Right ventricle myocardium superior (tissue), 1 donor: ENCODE measurements around the gene PLXNA4. TPM values are rescaled to one million over a fixed set of nuclear protein-coding genes. Genes with fewer than 3 reads are reported as not detected.
A peak's percentile ranks its signal among the peaks of the same experiment; 100 is the strongest.

ENCODE experiments used
- ATAC-seq: fragments of 200-7000 bp; cut with Tn5 transposase; one replicate; pipeline ENCODE4 v1.9.1; 2020; ENCODE audit warnings: mild to moderate bottlenecking; ENCODE audit not compliant: poor library complexity
- DNase-seq: peaks from one replicate; pipeline ENCODE4 v3.0.0-alpha.2; 2020
- intact Hi-C: fragments of 100-400 bp; cut with DNase I; formaldehyde crosslinking; loops from one replicate; pipeline ENCODE4 v1.11.2; 2022
- total RNA-seq: library from RNA; stranded (reverse); fragmentation: NEBNext Ultra II Directional; extraction: Animal tissue kit (Norgen Biotek cat#: 25700); gene quantifications from one replicate; pipeline ENCODE4 v1.2.1, GENCODE V29; 2021
- donor health status: DM: no; HTN: yes; CAD: no; lungs with severe emphysema.

The PLXNA4 gene
- total RNA-seq, 1 donor from 2014 or later: 17.3 TPM

DNA sequence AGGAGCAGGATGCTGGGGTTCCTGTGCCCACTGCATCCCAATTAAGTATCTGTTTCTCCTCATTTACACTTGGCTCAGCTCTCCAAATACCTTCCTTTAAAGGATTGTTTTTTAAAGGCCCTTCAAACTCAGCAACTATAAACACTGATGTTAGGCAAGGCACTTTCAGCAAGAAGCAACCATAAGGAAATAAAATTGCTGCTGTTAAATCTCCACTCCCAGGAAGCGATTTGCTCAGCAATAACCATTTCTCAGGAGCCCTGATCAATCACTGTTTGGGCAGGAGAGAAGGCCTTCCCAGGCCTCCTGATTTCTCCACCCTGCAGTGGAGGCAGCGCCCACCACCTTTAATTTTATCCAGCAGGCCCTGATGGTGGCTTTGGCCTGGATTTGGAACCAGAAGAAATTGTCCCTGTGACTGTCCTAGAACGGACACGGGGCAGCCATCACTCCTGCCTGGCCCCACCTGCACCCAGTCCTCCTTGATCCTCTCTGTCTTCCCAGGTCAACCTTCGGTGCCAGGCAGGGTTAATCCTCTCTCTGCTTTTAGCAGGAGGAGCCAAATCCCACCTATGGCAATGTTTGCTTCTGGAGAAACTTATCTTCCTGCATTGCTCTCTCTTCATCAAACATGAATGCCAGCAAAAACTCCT lies 199.8 kb downstream of the PLXNA4 start:
- ATAC-seq: no peak
- DNase-seq: no peak
- intact Hi-C loops: no loop called here

DNA sequence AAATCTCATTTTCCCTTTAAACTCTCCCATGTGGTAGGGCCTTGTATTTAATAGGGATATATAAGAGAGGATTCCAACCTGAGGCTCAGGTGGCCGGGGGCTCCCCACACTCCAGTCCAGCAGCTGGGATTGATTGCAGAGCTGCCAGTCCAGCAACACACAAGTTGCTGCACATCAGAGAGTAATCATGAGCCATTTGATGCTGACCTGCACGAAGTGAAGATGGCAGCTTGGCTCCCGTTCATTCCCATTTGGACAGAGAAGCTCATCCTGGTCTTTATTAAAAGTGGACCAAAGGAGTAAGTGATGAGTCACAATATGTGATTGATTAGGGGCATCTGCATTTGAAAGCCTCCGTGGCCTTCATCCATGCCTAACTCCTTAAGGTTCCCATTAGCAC lies 202.4 kb downstream of the PLXNA4 start:
- DNase-seq: no peak
- intact Hi-C loops: no loop called here
- no peak for ATAC-seq

DNA sequence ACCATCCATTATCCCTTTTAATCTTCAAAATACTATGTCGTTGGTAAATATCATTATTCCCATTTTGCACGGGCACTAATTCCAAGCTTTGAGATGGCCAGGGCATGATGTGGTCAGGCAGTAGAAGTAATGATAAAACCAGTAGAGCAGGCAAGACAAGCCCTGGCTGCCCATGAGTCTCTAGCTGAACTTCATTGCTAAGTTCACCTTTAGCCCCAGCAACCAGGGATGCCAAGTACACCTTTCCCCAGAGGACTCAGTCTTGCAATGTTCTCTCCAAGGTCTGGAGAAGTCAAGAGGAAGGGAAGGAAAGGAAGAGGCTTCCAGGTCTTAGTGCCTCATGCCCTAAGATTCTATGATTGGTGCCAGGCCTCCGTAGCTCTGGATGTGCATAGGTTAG lies 203.2 kb downstream of the PLXNA4 start:
- DNase-seq: no peak
- ATAC-seq: no peak
- intact Hi-C loops: no loop called here

DNA sequence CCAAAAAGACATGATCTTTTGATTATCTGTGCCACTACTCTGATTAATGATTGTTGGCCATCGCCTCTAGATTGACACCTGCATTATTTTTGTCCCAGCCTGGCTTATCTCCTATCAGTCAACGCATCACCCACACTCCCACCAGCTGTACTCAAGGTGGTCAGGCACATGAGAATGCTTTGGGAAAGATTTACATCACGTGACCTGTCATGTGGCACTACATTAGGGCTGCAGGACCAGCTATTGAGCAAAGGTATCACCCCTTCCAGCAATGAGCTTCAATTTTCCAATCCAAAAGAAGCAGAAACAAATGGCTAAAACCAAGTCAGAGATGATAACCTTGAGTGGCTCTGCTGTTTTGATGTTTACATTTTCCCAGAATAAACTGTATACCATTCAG lies 204.3 kb downstream of the PLXNA4 start:
- ATAC-seq (no peak), DNase-seq (no peak)
- intact Hi-C loops: no loop called here

DNA sequence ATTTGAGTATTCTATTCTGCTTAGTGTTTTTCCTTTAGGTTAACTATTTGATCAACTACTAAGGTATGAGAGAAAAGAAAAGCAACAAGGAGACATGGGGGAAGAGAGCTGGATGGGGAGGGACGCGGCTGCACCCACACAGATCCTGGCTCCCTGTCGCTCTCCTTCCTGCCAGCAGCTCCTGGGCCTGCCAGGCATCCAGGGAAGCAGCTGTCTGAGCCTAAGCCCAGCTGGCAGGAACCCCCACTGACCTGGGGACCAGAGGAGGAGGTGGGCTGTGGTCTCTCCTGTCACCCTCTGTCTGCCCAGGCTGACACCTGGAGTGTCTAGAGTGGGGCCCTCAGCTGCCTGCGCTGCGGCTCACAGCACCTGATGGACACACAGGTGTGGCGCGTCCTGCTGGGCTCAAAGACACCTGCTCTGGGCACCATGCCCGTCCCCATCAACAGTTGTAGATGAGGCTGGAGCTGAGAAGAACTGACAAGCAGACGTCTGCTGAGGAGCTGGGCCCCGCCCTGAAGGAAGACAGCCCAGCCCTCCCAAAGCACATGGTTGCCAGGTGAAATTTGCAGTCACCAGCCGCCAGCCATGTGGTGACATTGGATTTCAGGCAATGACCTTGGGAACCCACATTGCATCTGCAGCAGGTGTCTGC lies 207.9 kb downstream of the PLXNA4 start:
- peak; percentile 28 for ATAC-seq
- no peak for DNase-seq
- intact Hi-C loops: no loop called here

- no peak for DNase-seq
- intact Hi-C loops: no loop called here
- no peak for ATAC-seq
Observed at GRCh38 chr7:132367795-132368194, 208.5 kb downstream of the PLXNA4 start.

GRCh38 chr7:132367004-132367403 lies 209.3 kb downstream of the PLXNA4 start:
- intact Hi-C loops: no loop called here

DNA sequence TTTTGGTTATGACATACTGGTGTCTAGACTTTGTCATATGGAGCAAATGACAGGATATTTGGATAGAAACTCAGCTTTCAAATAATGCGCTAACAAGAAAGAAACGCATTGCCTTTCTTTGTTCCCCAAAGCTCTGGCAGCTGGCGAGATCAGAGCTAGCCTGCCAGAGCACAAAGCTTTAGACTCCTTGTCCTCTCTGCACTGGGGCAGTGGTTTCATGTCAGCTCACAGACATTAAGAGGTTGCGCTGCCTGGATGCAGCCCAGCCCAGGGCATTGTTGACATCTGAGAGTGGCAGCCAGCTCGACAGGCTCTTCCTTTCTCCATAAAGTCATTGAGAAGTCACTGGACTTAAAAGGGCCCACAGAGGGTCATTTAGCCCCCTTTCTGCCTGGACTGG lies 212.0 kb downstream of the PLXNA4 start:
- ATAC-seq (no peak), DNase-seq (no peak)

More at GRCh38 chr7:132367004-132367403, 209.3 kb downstream of the PLXNA4 start:
- ATAC-seq (no peak), DNase-seq (no peak)

DNA sequence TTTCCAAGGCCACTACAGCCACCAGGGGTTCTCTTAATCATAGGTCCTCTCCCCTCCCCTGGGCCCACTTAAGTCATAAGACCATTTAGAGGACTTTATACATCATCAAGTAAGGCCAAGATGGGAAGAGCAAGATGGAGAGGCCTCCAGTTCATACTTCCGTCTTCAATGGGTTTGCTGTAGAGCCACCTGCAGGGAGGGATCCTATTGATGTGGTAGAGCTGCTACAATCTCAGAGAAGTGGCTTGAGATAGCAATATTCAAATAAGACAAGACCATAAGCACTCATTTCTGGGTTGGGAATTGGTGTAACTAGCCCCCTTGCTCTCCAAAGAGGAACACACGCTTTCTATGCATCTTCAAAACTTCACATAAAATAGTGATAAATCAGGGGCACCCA lies 214.2 kb downstream of the PLXNA4 start:
- ATAC-seq (no peak), DNase-seq (no peak)
- intact Hi-C loops: no loop called here

More for the DNA sequence above, 212.0 kb downstream of the PLXNA4 start:
- intact Hi-C loops: no loop called here

DNA sequence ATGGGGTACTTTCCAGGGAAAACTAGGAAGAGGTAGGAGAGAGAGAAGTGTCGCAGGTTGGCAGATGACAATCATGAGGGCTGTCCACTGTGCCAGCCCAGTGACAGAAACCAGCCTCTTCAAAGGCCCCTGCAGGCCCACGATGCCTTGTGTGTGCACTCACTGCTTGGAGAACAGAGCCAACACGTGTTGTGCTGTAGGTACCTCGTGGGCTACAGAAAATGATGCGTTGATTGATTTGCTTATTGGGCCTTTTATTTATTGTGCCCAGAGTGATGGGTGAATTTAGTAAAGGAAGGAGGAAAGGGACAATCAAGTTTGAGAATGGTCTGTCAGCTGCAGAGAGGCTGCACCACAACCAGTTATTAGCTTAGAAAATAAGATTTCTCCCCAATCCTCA lies 215.1 kb downstream of the PLXNA4 start:
- ATAC-seq (no peak), DNase-seq (no peak)
- intact Hi-C loops: no loop called here

GRCh38 chr7:132359743-132360142 lies 216.5 kb downstream of the PLXNA4 start:
- DNase-seq (no peak), ATAC-seq (no peak)
- intact Hi-C loops: no loop called here

DNA sequence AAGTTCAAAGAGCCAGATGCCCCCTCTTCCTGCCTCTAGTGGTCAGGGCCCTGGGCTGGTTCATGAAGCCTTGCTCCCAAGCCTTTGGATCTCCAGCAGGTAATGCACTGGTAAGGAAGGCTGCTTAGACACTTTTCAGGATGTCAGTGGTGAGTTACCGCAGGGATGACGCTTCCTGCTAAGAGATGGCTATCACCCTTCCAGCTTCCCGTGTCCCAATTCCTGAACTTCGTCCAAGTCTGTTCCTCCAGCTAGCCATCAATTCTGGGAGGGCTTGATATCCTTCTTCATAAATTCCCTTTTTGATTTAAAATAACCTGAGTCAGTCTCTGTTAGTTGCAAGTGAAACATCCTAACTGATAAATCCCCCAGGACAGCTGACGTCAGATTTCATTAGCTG lies 221.2 kb downstream of the PLXNA4 start:
- ATAC-seq (no peak), DNase-seq (no peak)
- intact Hi-C loops: no loop called here

- intact Hi-C loops: no loop called here
- peak; percentile 11 for ATAC-seq
- DNase-seq: no peak
Observed at GRCh38 chr7:132354527-132354926, 221.7 kb downstream of the PLXNA4 start.

- intact Hi-C loops: no loop called here
- no peak for ATAC-seq
- no peak for DNase-seq
Observed at GRCh38 chr7:132353936-132354335, 222.3 kb downstream of the PLXNA4 start.

DNA sequence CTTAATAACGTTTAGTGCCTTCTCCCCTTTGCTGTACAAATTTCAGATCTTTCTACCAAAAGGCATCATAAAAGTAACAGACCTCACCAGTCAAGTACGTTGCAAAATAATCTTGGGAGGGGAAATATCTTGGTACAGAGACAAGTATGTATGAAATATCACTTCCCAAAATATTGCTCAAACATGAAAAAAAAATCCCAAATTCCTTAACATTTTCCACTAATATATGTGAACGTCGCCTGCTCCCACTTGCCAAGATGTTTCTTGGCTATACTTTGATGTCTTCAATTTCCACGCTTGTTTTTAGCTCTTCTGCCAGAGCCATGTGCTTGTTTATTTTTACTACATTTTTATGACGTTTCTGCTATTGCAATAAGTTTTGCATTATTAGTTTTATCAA lies 223.5 kb downstream of the PLXNA4 start:
- ATAC-seq (peak; percentile 62), DNase-seq (no peak)
- intact Hi-C loops: no loop called here

GRCh38 chr7:132351954-132352499 lies 224.2 kb downstream of the PLXNA4 start:
- ATAC-seq: peak; percentile 28
- DNase-seq: no peak
- intact Hi-C loops: no loop called here

- intact Hi-C loops: no loop called here
- ATAC-seq: no peak
- DNase-seq: no peak
Observed at GRCh38 chr7:132350741-132351140, 225.5 kb downstream of the PLXNA4 start.

GRCh38 chr7:132349075-132349474 lies 227.2 kb downstream of the PLXNA4 start:
- ATAC-seq: no peak
- intact Hi-C loops: no loop called here

DNA sequence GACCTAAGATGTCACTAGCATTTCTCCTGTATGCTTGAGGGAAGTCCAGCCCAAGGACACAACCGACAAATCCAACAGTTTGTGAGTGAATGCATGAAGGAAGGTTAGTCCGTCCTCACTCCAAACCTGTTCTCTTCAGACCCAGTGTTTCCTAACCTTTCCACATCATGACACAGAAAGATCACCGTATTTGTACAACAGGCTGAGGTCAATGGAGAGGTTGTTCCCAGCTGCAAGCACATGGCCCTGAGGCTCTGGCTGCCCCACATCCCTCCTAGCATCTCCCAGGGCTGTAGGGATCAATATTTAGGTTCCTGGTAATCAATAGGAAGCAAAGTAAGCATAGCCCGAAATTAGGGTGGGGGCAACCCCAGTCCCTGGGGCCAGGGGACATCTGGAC lies 227.9 kb downstream of the PLXNA4 start:
- intact Hi-C loops: no loop called here
- DNase-seq (no peak), ATAC-seq (no peak)

More at GRCh38 chr7:132349075-132349474, 227.2 kb downstream of the PLXNA4 start:
- no peak for DNase-seq

GRCh38 chr7:132347858-132348257 lies 228.4 kb downstream of the PLXNA4 start:
- DNase-seq (no peak), ATAC-seq (no peak)
- intact Hi-C loops: no loop called here
